Stimulated activated CD4-positive, alpha-beta T cell treated with anti-CD3 and anti-CD28 coated beads, Interleukin-15, amount 100 ng/mL, for 1 hour (primary cell): ENCODE data around the gene GOLM1.
"Not testable (repeated sequence)": the region's sequence is repeated elsewhere in the genome, so short reads cannot be mapped to it uniquely, and the experiment has no call there.

Experiments
- DNase-seq, 2 donors: peaks; one replicate each; pipeline ENCODE4 v3.0.0-alpha.2; 2020; ENCODE audit warnings: low read depth in 1 of 2, low spot score in 1 of 2

GOLM1 gene

DNA sequence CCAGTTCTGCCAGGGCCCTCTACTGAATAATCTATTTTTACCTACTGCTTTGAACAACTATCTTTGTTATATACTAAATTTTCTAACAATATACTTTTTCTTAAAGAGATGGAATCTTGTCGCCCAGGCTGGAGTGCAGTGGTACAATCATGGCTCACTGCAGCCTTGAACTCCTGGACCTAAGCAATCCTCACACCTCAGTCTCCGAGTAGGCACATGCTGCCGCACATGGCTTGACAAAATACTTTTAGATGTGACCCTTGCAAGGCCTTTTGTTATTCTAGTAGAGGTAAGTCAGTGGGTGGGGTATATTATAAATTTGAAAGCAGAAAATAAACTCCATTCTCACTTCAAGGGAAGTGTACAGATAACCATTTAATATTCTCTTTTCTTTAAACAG lies 7.9 kb downstream of the GOLM1 start:
- DNase-seq, result no peak

DNA sequence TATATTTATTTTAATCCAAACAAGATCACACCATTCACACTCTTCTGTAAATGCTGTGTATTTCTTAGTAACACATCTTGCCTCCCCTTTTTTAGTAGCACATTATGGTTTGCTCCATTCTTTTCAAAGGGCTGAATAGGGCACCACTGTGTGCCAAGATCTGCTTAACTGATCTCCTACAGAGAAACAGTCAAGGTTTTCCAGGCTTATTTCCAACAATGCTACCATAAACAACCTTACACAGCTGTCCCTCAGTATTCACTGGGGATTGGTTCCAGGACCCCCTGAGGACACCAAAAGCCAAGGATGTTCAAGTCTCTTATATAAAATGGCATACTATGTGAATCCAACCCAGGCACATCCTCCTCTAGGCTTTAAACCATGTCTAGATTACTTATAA lies 16.5 kb downstream of the GOLM1 start:
- no peak for DNase-seq

DNA sequence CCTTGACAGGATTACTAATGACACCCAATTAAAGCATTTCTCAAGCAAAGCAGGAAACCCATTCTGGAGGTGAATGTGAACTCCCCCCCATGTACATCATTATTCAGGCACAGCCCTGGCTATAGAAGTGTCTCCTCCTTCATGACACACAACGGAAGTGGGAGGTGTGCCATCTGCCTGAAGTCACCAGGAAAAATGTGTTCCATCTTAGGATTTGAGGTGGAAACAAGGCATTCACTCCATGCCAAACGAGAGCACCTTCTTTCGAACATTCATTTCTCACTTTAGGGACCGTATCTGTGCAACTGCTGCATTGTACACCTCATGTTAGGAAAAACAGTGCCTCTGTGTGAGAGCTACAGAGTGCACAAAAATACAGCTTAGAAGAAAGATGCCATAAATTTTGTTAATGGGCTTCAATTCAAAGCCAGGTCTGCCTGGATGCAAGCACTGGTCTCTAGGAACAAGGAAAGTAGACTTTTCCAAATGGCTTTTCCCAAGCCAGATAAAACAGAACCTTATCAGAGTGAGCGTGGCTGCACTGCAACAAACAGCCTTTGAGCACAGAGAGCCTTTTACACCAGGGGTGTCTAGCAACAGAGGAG lies 19.4 kb downstream of the GOLM1 start:
- no peak for DNase-seq

DNA sequence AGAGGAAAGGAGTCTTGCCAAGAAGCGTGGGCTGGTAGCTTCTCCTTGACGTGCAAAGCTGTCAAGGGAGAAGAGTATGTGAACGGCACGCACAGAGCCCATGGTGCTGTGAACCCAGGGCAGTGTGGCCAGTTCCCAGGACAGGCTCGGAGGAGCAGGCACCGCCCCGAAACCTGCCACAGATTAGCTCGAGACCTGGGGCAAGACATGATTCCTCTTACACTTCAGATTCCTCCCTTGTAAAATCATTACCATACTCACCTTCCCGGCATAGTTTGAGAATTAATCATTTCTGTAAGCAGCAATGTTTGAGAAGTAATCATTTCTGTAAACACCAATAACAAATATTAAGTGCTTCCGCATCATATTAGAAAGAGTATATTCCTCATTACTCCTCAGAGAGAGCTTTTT lies 19.9 kb downstream of the GOLM1 start:
- DNase-seq, result no peak

DNA sequence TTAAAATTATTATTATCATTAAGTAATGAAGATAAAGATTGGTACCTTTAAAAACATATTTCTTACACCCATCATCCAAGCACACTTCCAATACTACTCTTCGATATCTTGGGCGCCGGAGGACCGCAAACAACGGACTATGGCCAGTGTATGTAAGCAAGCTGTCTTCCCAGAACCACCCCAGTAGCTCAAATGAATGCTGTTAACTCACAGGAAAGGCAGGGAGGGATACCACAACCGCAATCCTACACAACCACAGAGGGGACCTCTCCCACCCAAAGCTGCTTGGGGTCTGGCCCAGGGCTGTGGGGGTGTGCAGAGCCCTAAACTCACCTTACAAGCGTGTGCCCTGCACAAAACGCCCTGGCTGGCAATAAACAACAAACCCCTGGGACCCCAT lies 20.6 kb downstream of the GOLM1 start:
- no peak for DNase-seq

DNA sequence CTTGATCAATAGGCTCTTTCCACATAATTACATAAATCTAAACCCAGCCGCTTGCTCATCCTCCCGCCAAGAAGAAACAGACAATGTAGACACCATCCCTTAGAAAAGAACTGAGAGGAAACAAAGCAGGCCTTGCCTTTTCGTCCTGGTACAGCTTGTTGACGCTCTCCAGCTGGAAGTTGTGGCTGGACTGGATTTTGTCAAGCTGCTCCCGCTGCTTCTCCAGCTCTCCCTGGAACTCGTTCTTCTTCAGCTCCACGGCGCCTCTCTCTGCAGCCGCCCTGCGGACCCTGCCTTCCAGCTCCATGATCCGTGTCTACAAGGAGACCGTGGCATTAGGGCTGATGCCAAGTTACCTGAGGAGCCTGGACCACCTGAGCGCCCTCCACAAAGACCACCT lies 22.1 kb downstream of the GOLM1 start:
- no peak for DNase-seq

DNA sequence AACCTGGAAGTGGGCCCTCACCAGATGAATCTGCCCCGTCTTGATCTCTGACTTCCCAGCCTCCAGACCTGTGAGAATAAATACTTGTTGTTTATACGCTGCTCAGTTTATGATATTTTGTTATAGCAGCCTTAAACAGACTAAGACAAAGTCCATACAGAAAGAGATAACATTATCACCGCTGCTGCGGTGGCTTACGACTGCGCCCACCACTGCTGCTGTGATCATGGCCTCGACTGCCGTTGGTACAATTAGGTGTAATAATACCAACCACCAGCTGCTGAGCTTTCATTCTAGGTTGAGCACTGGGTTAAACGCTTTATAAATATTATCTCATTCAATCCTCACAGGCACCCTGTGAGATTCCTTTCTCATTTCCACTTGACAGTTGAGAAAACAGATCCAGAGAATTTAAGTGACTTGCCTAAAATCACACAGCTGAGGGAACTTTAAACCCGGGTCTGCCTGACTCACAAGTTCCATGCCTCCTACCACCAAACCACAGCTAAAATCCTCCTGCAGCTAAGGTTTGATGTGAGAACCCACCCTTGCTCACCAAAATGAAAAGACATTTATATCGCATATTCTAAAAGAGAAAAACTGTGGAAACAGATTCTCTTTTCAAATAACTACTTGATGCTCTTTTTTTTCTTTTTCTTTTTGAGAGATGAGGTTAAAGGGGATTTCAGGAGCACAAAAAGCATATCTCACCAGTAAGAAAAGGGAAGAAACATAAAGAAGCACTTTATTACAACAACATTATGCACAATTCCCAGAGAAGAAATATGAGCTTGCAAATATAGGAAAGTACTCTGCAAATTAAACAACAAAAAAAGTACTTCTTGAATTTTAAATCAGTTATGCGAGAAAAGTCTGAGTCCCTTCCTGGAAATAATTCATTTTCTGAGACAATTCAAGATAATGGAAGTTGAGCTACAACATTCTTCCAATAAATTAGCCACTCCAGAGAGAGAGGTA lies 23.9 kb downstream of the GOLM1 start:
- DNase-seq, result no peak

DNA sequence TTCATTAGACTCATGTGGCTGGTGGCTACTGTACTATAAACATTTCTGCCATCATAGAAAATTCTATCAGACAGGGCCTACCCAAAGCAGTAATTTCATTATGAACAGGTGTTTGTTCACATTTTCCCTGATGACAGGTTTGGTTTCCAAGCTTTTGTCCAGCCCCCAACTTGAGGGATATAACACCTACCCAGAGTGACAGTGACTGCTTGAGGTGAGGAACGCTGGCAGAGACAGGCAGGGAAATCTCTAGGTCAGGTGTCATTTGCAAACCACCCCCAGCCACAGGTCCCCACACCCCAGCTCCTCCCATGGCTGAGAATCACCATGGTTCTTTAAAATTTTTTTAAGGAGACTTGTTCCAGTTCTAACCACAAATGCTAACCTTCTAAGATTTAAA lies 25.5 kb downstream of the GOLM1 start:
- DNase-seq, result no peak

DNA sequence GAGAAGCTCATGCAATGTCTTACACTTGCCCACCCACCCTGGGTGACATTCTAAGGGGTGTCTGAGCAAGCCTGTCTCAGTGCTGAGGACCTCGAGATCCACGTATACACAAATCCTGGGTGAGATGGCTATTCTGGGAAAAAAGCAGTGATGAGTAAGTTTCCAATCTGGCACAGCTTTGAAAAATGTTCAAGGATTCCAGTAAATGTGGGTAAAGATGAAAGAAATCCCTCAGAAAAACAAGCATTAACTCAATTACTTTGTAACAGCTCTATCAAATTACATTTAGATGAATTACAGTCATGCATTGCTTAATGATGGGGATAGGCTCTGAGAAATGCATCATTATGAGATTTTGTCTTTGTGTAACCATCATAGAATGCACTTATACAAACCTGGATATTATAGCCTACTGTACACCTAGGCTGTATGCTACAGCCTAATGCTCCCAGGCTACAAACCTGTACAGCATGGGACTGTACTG lies 26.9 kb downstream of the GOLM1 start:
- DNase-seq, result no peak

DNA sequence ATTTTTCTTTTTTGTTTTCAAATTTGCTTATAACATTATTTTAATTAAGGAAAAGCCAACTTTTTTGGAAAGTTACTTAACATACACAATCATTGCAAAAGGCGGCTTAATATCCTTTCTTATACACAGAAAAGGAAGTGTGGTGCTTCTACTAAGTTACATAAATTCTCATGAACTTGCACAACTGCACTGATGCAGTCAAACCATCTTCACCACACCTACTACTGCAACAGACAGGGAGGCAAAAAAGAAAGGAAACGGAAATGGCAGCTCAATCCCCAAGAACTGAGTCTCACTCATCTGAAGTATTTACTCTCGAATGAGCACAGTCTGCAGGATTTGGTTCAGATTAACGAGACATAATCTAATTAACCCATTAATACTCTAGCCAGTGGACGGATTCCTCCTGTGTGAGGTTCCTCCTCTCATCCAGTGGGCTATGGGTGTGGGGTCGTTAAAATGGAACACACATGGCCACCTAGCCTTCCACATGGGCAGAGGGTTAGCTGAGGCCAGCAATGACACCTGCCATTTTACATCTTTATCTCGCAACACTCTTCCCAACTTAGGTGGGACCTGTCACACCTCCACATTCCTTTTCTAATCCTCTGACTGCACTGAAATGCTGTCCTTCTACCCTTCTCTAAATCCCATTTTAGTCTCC lies 30.0 kb downstream of the GOLM1 start:
- no peak for DNase-seq

DNA sequence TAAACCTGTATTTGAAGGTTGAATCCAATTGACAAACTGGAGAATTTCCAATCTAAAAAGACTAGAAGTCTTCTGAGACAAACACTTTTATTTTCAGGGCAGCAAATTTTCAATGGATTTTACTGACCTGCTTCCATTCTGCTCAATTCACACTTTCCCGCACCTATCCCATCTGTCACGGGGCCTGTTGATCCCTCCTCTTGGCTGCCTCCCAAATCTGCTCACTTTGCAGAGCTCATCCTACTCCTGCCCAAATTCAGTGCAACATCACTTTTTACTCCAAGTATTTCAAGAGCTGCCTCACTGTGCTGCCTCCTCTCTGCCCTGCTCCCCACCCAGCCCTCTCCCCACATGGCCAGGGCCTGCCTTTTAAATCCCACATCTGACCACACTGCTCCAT lies 35.1 kb downstream of the GOLM1 start:
- DNase-seq, result no peak

DNA sequence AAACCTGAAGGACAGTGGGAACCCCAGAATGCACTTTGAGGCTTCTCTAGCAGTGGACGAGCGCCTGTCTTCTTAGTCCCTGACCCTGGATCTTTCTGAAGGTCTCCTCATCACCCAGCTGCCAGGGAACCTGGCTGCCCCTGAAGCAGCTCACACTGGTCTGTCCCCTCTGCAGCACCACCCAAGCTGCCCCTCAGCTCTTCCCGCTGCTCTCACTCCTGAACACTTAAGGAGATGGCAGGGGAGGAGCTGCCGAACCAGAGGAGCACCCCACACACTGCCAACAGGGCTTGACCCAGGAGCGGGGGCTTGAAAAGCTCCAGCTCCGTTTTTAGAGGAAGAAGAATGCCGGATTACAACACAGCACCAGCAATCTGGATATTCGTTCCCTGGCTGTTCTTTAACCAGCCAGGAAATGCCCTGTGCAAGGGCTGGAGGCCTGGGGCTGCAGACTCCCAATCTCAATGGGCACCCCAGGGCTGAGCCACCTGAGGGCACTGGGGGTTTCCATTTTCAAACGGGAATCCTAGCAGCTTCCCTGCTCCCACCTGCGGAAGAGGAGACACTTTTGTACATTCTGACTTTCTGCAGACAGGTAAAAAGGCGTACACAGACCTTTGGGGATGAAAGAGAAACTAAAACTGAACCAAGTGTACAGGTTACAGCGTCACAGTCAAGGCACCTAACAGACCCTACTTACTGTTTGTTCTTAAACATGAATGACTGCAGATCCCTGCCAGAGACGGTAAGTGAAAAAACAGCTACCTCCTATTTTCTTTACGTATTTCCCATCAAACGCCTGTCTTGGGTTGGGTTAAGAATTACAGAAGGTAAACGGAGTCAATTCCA lies 36.3 kb downstream of the GOLM1 start:
- no peak for DNase-seq

DNA sequence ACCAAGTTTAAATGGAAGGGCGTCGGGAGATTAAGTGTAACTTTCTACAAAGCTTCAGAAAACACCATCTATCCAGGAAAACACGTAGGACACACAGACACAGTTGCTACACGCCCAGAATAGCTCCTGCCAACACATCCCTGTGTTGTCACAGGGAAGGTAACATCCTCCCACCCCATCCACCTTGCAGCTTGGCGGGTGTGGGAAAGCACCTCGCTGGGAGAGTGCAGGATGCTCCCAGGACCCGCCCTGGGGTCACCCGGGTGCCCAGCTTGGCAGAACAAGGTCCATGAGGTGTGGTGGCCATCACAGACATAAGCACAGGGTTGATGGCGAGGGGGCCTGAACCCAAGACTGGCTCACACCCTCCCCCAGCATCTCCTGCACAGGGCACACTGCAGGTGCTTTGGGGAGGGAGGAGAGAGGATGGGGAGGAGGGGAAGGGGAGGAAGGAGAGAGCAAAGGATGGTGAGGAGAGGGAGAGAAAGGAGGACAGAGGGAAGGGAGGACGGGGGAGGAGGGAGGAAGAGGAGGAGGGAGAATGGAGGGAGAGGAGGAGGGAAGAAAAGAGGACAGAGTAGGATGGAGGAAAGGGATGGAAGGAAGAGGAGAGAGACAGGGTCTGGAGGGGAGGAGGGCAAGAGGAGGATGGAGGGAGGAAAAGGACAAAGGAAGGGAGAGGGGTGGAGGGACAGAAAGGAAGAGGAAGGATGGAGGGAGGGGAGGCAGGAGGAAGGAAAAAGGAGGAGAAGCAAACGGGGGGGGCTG lies 37.2 kb downstream of the GOLM1 start:
- DNase-seq, result no peak

DNA sequence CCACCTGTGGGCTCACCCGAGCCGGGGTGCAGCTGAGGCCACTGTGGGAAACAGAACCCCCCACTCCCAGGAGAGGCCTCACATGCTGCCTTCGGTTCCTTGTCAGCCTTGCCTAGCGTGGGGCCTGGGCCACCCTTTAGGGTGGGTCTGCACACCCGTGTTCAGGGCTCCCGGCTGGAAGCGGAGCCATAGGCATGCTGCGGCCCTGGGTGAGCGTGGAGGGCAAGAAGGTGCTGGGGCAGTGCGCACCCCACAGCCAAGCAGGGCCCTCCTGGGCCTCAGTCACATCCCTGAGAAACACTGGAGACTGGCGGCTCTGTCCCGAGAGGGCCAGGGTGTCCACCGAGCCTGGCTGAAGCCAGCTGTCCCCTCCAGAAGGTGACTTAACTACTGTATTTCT lies 41.9 kb downstream of the GOLM1 start:
- DNase-seq, result no peak

DNA sequence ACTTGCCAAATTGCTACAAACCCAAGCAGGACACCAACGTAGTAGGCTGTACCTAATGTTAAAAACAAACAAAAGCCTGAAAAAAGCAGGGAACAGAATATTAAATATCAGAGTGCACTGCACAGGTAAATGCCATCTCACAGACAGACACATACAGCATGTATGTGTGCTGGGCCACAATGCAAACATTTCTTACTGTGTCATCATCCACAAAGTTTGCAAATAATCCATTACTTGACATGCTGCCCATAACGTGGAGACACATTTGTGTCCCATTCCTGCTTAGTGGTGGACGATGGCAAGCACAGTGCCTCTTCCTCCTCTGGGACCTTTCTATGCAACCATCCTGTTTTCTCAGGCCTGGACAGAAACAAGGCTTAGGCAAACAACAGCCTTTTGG lies 44.7 kb downstream of the GOLM1 start:
- DNase-seq, result no peak

DNA sequence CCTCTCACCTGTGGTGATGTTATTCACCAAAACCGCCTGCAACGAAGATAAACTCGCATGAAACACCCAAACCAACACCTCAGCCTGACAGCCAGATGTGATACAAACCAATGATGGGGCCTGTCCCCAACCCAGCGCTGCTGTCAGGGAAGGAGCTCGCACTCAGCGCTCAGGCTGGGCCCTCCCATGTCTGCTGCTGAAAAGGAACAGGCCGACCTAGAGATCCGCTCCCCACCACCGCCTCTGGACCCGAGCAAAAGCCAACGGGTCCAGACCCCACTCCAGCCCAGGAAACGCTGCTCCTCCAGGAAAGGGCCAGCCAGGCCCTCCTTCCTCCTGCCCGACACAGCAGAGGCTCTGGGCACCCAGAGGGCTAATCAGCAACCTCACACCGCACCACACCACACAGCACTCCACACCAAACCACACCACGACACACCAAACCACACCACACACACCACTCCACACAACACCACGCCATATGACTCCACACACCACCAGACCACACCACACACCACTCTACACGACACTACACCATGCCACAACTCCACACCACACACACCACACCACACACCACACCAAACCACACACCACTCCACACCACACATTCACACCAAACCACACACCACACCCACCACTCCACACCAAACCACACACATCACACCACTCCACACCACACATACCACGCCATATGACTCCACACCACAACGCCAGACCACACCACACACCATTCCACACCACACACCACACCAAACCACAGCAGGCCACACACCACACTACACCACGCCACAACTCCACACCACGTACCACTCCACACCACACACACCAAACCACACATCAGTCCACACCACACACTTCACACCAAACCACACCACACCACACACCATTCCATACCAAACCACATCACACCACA lies 46.5 kb downstream of the GOLM1 start:
- DNase-seq, result no peak

DNA sequence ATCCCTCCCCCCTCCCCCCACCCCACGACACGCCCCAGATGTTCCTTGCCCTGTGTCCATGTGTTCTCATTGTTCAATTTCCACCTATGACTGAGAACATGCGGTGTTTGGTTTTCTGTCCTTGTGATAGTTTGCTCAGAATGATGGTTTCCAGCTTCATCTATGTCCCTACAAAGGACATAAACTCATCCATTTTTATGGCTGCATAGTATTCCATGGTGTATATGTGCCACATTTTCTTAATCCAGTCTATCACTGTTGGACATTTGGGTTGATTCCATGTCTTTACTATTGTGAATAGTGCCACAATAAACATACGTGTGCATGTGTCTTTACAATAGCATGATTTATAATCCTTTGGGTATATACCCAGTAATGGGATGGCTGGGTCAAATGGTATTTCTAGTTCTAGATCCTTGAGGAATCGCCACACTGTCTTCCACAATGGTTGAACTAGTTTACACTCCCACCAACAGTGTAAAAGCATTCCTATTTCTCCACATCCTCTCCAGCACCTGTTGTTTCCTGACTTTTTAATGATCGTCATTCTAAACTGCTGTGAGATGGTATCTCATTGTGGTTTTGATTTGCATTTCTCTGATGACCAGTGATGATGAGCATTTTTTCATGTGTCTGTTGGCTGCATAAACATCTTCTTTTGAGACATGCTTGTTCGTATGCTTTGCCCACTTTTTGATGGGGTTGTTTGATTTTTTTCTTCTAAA lies 51.2 kb downstream of the GOLM1 start:
- not testable (repeated sequence) for DNase-seq

DNA sequence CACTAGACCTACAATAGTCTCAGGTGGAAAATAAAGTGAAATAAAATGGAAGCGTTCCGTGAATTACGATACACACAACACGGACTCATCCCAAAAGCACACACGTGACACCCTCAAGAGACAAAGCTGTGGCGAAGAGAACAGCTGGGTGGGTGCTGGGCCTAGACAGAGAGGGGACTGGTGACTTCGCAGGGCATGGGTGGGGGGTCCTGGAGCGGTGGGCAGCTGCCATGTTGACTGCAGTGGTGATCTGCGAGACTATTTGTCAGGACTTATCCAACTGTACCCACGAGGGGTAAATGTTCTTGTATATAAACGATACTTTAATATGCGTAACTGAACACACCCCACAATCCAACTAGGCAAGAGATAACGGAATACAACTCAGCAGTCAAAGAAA lies 52.0 kb downstream of the GOLM1 start:
- no peak for DNase-seq

DNA sequence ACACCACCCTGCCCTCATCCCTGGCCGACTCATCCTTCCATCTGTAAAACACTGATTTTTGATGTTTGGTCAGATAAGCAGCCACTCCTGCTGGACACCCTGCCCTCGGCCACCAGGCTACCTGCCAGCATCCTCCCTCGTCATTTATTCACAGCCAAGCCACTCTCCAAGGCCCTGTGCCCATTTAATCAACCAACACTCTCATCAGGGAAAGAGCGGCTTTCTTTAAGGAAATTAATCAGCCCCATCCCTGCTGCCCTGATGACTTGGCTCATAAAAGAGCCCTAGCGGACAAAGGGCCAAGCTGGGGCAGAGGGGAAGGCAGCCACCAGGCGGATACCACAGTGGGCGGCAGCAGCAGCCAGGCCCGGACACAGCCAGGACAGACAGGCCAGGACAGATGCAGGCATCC lies 52.4 kb downstream of the GOLM1 start:
- DNase-seq, result no peak
